Hepatocyte (in vitro differentiated cells): Measurements from ENCODE around the gene CD58. TPM values are rescaled to one million over a fixed set of nuclear protein-coding genes. Genes with fewer than 3 reads are reported as not detected.

Experiments
- DNase-seq: peaks from one replicate; pipeline ENCODE4 v3.0.0-alpha.2; 2016; ENCODE audit warnings: low spot score
- H2AFZ ChIP-seq: fragments of 200-600 bp; sonication (generic); 2 replicates; pipeline ENCODE4 v1.6.0; 2016; ENCODE audit warnings: antibody characterized with exemption, mild to moderate bottlenecking
- H3K27ac ChIP-seq: fragments of 200-600 bp; sonication (generic); 2 replicates; pipeline ENCODE4 v1.5.1; 2016; ENCODE audit warnings: mild to moderate bottlenecking
- H3K27me3 ChIP-seq: fragments of 200-600 bp; sonication (generic); 2 replicates; pipeline ENCODE4 v1.6.1; 2016
- H3K36me3 ChIP-seq: fragments of 200-600 bp; sonication (generic); replicated peaks from 2 replicates; pipeline ENCODE4 v1.5.1; 2016; ENCODE audit warnings: low read depth; ENCODE audit not compliant: insufficient read depth
- H3K4me1 ChIP-seq: fragments of 200-600 bp; sonication (generic); 2 replicates; pipeline ENCODE4 v1.5.1; 2016; ENCODE audit warnings: mild to moderate bottlenecking, moderate library complexity; ENCODE audit not compliant: insufficient read depth
- H3K4me2 ChIP-seq: fragments of 200-600 bp; sonication (generic); 2 replicates; pipeline ENCODE4 v1.6.0; 2016
- H3K4me3 ChIP-seq: fragments of 200-600 bp; sonication (generic); 2 replicates; pipeline ENCODE4 v1.5.1; 2016; ENCODE audit warnings: mild to moderate bottlenecking
- H3K79me2 ChIP-seq: fragments of 200-600 bp; sonication (generic); 2 replicates; pipeline ENCODE4 v1.6.0; 2017; ENCODE audit warnings: mild to moderate bottlenecking
- H3K9me2 ChIP-seq: fragments of 200-600 bp; sonication (generic); replicated peaks from 2 replicates; pipeline ENCODE4 v1.6.0; 2017; ENCODE audit warnings: mild to moderate bottlenecking; ENCODE audit not compliant: insufficient read depth
- H3K9me3 ChIP-seq: fragments of 200-600 bp; sonication (generic); 2 replicates; pipeline ENCODE4 v1.5.1; 2016; ENCODE audit warnings: low read depth, mild to moderate bottlenecking
- H4K20me1 ChIP-seq: fragments of 200-600 bp; sonication (generic); 2 replicates; pipeline ENCODE4 v1.6.0; 2016; ENCODE audit warnings: mild to moderate bottlenecking; ENCODE audit not compliant: insufficient read depth, poor library complexity, severe bottlenecking
- CTCF ChIP-seq: fragments of 200-600 bp; sonication (generic); IDR thresholded peaks from 2 replicates; pipeline ENCODE4 v1.5.1; 2016; ENCODE audit warnings: antibody characterized with exemption, mild to moderate bottlenecking; ENCODE audit not compliant: poor library complexity
- EZH2 ChIP-seq: fragments of 200-600 bp; sonication (generic); IDR thresholded peaks from 2 replicates; pipeline ENCODE4 v1.6.1; 2016; ENCODE audit warnings: antibody characterized with exemption, mild to moderate bottlenecking, borderline replicate concordance
- EZH2phosphoT487 ChIP-seq: fragments of 200-600 bp; sonication (generic); IDR thresholded peaks from one replicate; pipeline ENCODE4 v1.6.1; 2018; ENCODE audit warnings: antibody characterized with exemption, mild to moderate bottlenecking, low read depth, moderate library complexity; ENCODE audit not compliant: unreplicated experiment, severe bottlenecking
- WGBS: methylation state at CpG from one replicate; pipeline ENCODE4 v1.1.6; 2016; ENCODE audit warnings: low lambda C conversion rate; ENCODE audit errors: missing lambda C conversion rate; 5-methylcytosine and 5-hydroxymethylcytosine counted together
- polyA plus RNA-seq: library from polyadenylated mRNA; unstranded; fragments of >200 nt; fragmentation: Nextera tagmentation; extraction: Ambion mirVana; gene quantifications from 2 replicates; pipeline ENCODE4 v1.2.1, GENCODE V29; 2016
- total RNA-seq: library from RNA; depleted of rRNA; stranded (reverse); fragments of >200 nt; gene quantifications from 2 replicates; pipeline ENCODE4 v1.2.3, GENCODE V29; 2014

Gene CD58
- total and polyA plus RNA-seq, 2 experiments from 2014 or later, result 14.4 to 26.9 TPM

- no peaks in the 10 kb centered on the region for H3K27me3 ChIP-seq
- H3K9me2 ChIP-seq, result no peaks in the 10 kb centered on the region
- no peaks in the 10 kb centered on the region for H4K20me1 ChIP-seq
- H3K4me2 ChIP-seq, result peak overlapping the region; percentile 91
- DNase-seq, result peak; percentile 73
- H3K79me2 ChIP-seq, result peaks cover 31% of the 10 kb centered on the region
- TF ChIP-seq CTCF (no peak), EZH2 (no peak), EZH2phosphoT487 (no peak)
- WGBS, result 52% methylated on average over 22 of the region's 22 CpGs
- H3K36me3 ChIP-seq, result no peaks in the 10 kb centered on the region
- peaks cover 10% of the 10 kb centered on the region for H3K4me1 ChIP-seq
- H3K27ac ChIP-seq, result peak overlapping the region; percentile 98
- H3K4me3 ChIP-seq, result no peak overlapping the region
- no peaks in the 10 kb centered on the region for H3K9me3 ChIP-seq
- peak overlapping the region; percentile 51 for H2AFZ ChIP-seq
These were observed 959 bp downstream of the CD58 start for GRCh38 chr1:116569776-116570357.

DNA sequence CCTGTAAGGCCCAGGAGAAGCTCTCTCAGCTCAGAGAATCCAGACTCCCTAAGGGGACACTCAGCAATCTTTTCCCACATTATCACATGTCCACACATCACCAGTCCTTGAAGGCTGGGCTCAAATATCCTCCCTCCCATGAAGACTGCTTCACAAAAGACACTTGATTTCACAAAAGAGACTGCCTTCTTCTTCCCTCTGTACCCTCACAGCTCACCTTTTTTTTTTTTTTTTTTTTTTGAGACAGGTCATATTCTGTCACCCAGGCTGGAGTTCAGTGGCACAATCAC lies 1.5 kb downstream of the CD58 start:
- H4K20me1 ChIP-seq, result no peaks in the 10 kb centered on the region

DNA sequence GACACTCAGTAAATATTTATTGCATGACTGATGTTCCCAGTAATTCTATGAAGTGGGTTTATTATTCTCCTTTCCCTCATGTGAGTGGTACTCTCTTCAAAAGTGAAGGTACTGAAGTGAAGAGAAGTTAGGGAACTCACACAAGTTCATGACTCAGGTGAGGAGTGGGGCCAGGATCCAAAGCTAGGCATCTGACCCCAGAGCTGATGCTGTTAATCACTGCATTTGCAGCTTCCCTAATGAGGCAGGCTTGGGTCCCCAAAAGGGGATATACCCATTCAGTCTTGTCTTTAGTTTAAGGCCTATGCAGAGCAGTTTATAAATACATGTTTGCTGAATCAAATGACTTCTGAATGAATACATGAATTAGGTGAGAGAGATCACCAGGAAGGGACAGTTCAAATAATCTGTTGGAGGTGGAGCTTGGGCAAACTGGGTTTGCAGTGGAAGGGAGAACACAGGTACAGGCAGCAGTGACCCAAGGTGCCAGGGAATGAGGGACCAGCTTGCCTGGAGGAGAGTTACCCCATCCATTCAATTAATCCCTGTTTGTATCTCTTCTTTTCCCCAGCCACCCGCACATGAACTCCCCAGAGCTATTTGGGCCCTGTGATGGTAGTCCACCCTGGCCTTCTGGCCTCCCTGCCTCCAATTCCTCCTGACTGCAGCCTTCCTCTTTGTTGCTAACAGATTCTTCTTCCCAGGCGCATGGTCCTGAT lies 2.0 kb downstream of the CD58 start:
- WGBS, result 97% methylated on average over 2 of the region's 2 CpGs
- no peaks in the 10 kb centered on the region for H3K36me3 ChIP-seq
- H3K4me3 ChIP-seq, result no peak overlapping the region
- no peak overlapping the region for H3K27ac ChIP-seq
- peaks cover 35% of the 10 kb centered on the region for H3K79me2 ChIP-seq
- H2AFZ ChIP-seq, result no peak overlapping the region
- H3K9me3 ChIP-seq, result no peaks in the 10 kb centered on the region
- peaks cover 10% of the 10 kb centered on the region for H3K4me1 ChIP-seq
- H3K27me3 ChIP-seq, result no peaks in the 10 kb centered on the region
- TF ChIP-seq EZH2, result no peak
- TF ChIP-seq EZH2phosphoT487, result no peak
- TF ChIP-seq CTCF, result no peak
- DNase-seq, result no peak
- no peaks in the 10 kb centered on the region for H3K9me2 ChIP-seq
- no peak overlapping the region for H3K4me2 ChIP-seq
- no peaks in the 10 kb centered on the region for H4K20me1 ChIP-seq

More for the DNA sequence above, 1.5 kb downstream of the CD58 start:
- H2AFZ ChIP-seq, result no peak overlapping the region
- peaks cover 10% of the 10 kb centered on the region for H3K4me1 ChIP-seq
- no peak for TF ChIP-seq EZH2
- no peak for TF ChIP-seq CTCF
- no peak for TF ChIP-seq EZH2phosphoT487
- no peaks in the 10 kb centered on the region for H3K9me2 ChIP-seq
- H3K27ac ChIP-seq, result no peak overlapping the region
- H3K27me3 ChIP-seq, result no peaks in the 10 kb centered on the region
- no peak for DNase-seq
- H3K4me2 ChIP-seq, result peak overlapping the region; percentile 91
- H3K9me3 ChIP-seq, result no peaks in the 10 kb centered on the region
- no peak overlapping the region for H3K4me3 ChIP-seq
- H3K79me2 ChIP-seq, result peaks cover 35% of the 10 kb centered on the region
- H3K36me3 ChIP-seq, result no peaks in the 10 kb centered on the region
